OCI-LY7 (cell line): ENCODE data around the gene TRPM3.

ENCODE experiments used
- EZH2phosphoT487 ChIP-seq: fragments of 200-600 bp; sonication (generic); IDR thresholded peaks from 2 replicates; pipeline ENCODE4 v1.6.1; 2018; ENCODE audit warnings: low read depth, borderline replicate concordance, mild to moderate bottlenecking, mixed run types, antibody characterized with exemption, low read length, moderate library complexity, mixed read lengths
- TF ChIP-seq, protein P1 (sequence below): fragments of 200-600 bp; sonication (generic); conservative IDR thresholded peaks from 2 replicates; pipeline ENCODE4 v1.5.1; 2014; ENCODE audit warnings: mild to moderate bottlenecking, antibody characterized with exemption, low read length, moderate library complexity, mixed read lengths

DNA sequence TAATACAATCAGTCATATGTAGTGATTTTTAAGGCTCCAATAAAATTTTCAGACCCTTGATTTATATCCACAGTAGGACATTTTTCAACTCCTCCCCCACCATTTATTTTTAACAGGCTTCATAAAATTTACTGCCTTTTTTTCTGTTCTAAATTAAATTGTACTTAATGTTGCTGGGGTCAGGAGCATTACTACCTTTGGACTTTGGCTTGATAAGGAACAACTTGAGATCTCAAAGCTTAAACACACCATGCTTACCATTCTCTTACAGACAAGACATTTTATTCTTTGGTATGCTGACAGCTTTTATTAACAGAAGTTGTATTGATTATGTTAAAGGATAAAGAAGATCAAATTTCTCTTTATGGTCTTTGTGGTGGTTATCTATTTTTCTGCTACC, 30.5 kb downstream of the TRPM3 start:
- TF ChIP-seq, protein P1, sequence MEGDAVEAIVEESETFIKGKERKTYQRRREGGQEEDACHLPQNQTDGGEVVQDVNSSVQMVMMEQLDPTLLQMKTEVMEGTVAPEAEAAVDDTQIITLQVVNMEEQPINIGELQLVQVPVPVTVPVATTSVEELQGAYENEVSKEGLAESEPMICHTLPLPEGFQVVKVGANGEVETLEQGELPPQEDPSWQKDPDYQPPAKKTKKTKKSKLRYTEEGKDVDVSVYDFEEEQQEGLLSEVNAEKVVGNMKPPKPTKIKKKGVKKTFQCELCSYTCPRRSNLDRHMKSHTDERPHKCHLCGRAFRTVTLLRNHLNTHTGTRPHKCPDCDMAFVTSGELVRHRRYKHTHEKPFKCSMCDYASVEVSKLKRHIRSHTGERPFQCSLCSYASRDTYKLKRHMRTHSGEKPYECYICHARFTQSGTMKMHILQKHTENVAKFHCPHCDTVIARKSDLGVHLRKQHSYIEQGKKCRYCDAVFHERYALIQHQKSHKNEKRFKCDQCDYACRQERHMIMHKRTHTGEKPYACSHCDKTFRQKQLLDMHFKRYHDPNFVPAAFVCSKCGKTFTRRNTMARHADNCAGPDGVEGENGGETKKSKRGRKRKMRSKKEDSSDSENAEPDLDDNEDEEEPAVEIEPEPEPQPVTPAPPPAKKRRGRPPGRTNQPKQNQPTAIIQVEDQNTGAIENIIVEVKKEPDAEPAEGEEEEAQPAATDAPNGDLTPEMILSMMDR = no peak
- TF ChIP-seq EZH2phosphoT487 = no peak
